K562 (cell line): ENCODE data around the gene RETN. TPM values are rescaled to one million over a fixed set of nuclear protein-coding genes. Genes with fewer than 3 reads are reported as not detected.
A peak's percentile ranks its signal among the peaks of the same experiment; 100 is the strongest.

Experiments used
- ATAC-seq: fragments of 200-7000 bp; cut with Tn5 transposase; 3 replicates; pipeline ENCODE4 v1.9.1; 2020; ENCODE audit warnings: moderate library complexity
- BruUV-seq: library from RNA; stranded (reverse); fragments of 400-500 nt; replicated peaks from 2 replicates; lab custom pipeline; 2021; lab: Mats Ljungman, UMichigan
- CTCF ChIA-PET: fragments of 300-600 bp; formaldehyde crosslinking; extraction: SDS; loops from one replicate; lab custom pipeline; 2021; ENCODE audit warnings: low intra/inter-chr PET ratio; lab: Yijun Ruan, JAX
- POLR2A ChIA-PET: fragments of 300-600, 350-650 bp; sonication (Branson Sonifier 250); formaldehyde crosslinking; extraction: SDS; loops from one replicate; lab custom pipeline; 2021; ENCODE audit warnings: antibody characterized with exemption, inconsistent platforms; lab: Yijun Ruan, JAX
- DNase-seq, 4 experiments: peaks; one replicate each; pipeline versions ENCODE4 v3.0.0 to v3.0.0-alpha.2; 2011 to 2018; ENCODE audit warnings: low spot score in 3 of 4, mixed read lengths in 3 of 4; ENCODE audit errors: extremely low read depth in 1 of 4
- FAIRE-seq: peaks from 2 replicates; lab custom pipeline; 2011; peaks lifted over from hg19 to GRCh38; lab: Jason Lieb, UNC
- H2AFZ ChIP-seq: 2 replicates; pipeline ENCODE4 v1.6.0; 2011; ENCODE audit warnings: low read depth, low read length, control low read depth, inconsistent platforms
- H3K27ac ChIP-seq: fragments of 200-600 bp; 3 replicates; pipeline ENCODE4 v1.8.0; 2011; ENCODE audit warnings: low read depth, mild to moderate bottlenecking, control low read depth, inconsistent platforms, low read length, moderate library complexity, mixed read lengths; ENCODE audit errors: extremely low read depth
- H3K27me3 ChIP-seq, 2 experiments: fragments of 300-600 bp in 1 of 2; 2 replicates in 1 of 2; 3 replicates in 1 of 2; pipeline versions ENCODE4 v1.6.0 to v1.8.0; 2011; ENCODE audit warnings: inconsistent platforms in 2 of 2, low read length in 2 of 2, mild to moderate bottlenecking in 1 of 2, mixed read lengths in 1 of 2, moderate library complexity in 1 of 2; ENCODE audit not compliant: control insufficient read depth in 2 of 2, insufficient read depth in 2 of 2
- H3K36me3 ChIP-seq: fragments of 300-600 bp; 3 replicates; pipeline ENCODE4 v1.8.0; 2011; ENCODE audit warnings: mild to moderate bottlenecking, low read length, inconsistent platforms; ENCODE audit not compliant: control insufficient read depth, insufficient read depth
- H3K4me1 ChIP-seq, 2 experiments: fragments of 200-600 bp in 1 of 2; replicated peaks in 1 of 2; 2 replicates in 1 of 2; 3 replicates in 1 of 2; pipeline versions ENCODE4 v1.5.1 to v1.8.0; 2011; ENCODE audit warnings: inconsistent platforms in 2 of 2, low read length in 2 of 2, mild to moderate bottlenecking in 1 of 2, mixed read lengths in 1 of 2, moderate library complexity in 1 of 2; ENCODE audit not compliant: control insufficient read depth in 2 of 2, insufficient read depth in 2 of 2
- H3K4me2 ChIP-seq: 2 replicates; pipeline ENCODE4 v1.6.1; 2011; ENCODE audit warnings: low read length, control low read depth, inconsistent platforms, mixed read lengths; ENCODE audit not compliant: insufficient read depth
- H3K4me3 ChIP-seq: fragments of 200-600 bp; sonication (generic), shearing (Covaris generic); 2 replicates; pipeline ENCODE4 v1.5.1; 2016; ENCODE audit warnings: control low read depth, inconsistent platforms
- H3K79me2 ChIP-seq: fragments of 200-600 bp; 3 replicates; pipeline ENCODE4 v1.8.0; 2011; ENCODE audit warnings: low read length, inconsistent platforms; ENCODE audit not compliant: control insufficient read depth, insufficient read depth
- H3K9ac ChIP-seq, 2 experiments: 2 replicates each; pipeline versions ENCODE4 v1.6.0 to v1.6.1; 2011; ENCODE audit warnings: low read depth in 2 of 2, low read length in 2 of 2, control low read depth in 1 of 2, inconsistent platforms in 1 of 2, mild to moderate bottlenecking in 1 of 2, mixed read lengths in 1 of 2; ENCODE audit not compliant: insufficient read depth in 1 of 2
- H3K9me1 ChIP-seq: one replicate; pipeline ENCODE4 v1.6.0; 2011; ENCODE audit warnings: inconsistent platforms, mild to moderate bottlenecking, low read length, moderate library complexity; ENCODE audit not compliant: control insufficient read depth, insufficient read depth
- H3K9me3 ChIP-seq: replicated peaks from 2 replicates; pipeline ENCODE4 v1.5.1; 2011; ENCODE audit warnings: low read depth, low read length, inconsistent platforms; ENCODE audit not compliant: control insufficient read depth, insufficient read depth
- H4K20me1 ChIP-seq: replicated peaks from 2 replicates; pipeline ENCODE4 v1.6.1; 2011; ENCODE audit warnings: low read length, inconsistent platforms, mixed read lengths; ENCODE audit not compliant: control insufficient read depth, insufficient read depth
- CBFA2T3 ChIP-seq: fragments of 450-650 bp; IDR thresholded peaks from 2 replicates; pipeline ENCODE4 v1.6.1; 2017
- CSDE1 ChIP-seq, 2 experiments: fragments of 450-650 bp; IDR thresholded peaks; 2 replicates each; pipeline ENCODE4 v1.6.1; 2016; ENCODE audit warnings: mild to moderate bottlenecking in 1 of 2
- MED1 ChIP-seq: sonication (generic); formaldehyde crosslinking; IDR thresholded peaks from 2 replicates; pipeline ENCODE4 v1.8.1; 2023; ENCODE audit warnings: missing genetic modification reagents, borderline replicate concordance
- MTA1 ChIP-seq: fragments of 450-650 bp; IDR thresholded peaks from 2 replicates; pipeline ENCODE4 v1.6.1; 2017; ENCODE audit warnings: borderline replicate concordance
- NFRKB ChIP-seq: fragments of 450-650 bp; IDR thresholded peaks from 2 replicates; pipeline ENCODE4 v1.6.1; 2016; ENCODE audit warnings: low read depth
- POLR2AphosphoS5 ChIP-seq: IDR thresholded peaks from 2 replicates; pipeline ENCODE4 v1.6.1; 2011; ENCODE audit warnings: mild to moderate bottlenecking, low read depth, low read length, moderate library complexity; ENCODE audit not compliant: control insufficient read depth, insufficient read depth
- POLR2G ChIP-seq: fragments of 200-400 bp; formaldehyde crosslinking; IDR thresholded peaks from 2 replicates; pipeline ENCODE4 v1.6.1; 2017; ENCODE audit warnings: low read depth, mild to moderate bottlenecking, antibody characterized with exemption, low read length, moderate library complexity
- RBFOX2 ChIP-seq: fragments of 200-400 bp; formaldehyde crosslinking; IDR thresholded peaks from 2 replicates; pipeline ENCODE4 v1.6.1; 2017; ENCODE audit warnings: low read depth, mild to moderate bottlenecking, low read length, moderate library complexity
- SP1 ChIP-seq: sonication (generic); formaldehyde crosslinking; IDR thresholded peaks from 2 replicates; pipeline ENCODE4 v1.8.1; 2022; ENCODE audit warnings: mild to moderate bottlenecking, missing genetic modification reagents
- TEAD4 ChIP-seq, 2 experiments: sonication (generic) in 1 of 2; formaldehyde crosslinking in 1 of 2; IDR thresholded peaks; 2 replicates each; pipeline versions ENCODE4 v1.6.1 to v1.8.0; 2012 to 2022; ENCODE audit warnings: borderline replicate concordance in 1 of 2, inconsistent platforms in 1 of 2, low read length in 1 of 2, mild to moderate bottlenecking in 1 of 2, missing genetic modification reagents in 1 of 2
- WGBS: fragments of 100-300 bp; shearing (Covaris generic); methylation state at CpG from one replicate; pipeline ENCODE4 v1.1.6; 2016; ENCODE audit warnings: low coverage, mixed read lengths; ENCODE audit not compliant: insufficient coverage; ENCODE audit errors: missing lambda C conversion rate; 5-methylcytosine and 5-hydroxymethylcytosine counted together
- in situ Hi-C: fragments of 300-500 bp; cut with MboI; formaldehyde crosslinking; loops from 4 replicates; pipeline ENCODE4 v1.15.0; 2018; ENCODE audit warnings: inconsistent platforms, mixed read lengths
- intact Hi-C: fragments of 100-400 bp; cut with micrococcal nuclease; formaldehyde crosslinking; loops from 2 replicates; pipeline ENCODE4 v1.14.2; 2022
- polyA plus RNA-seq, 8 experiments: library from polyadenylated mRNA; depleted of rRNA in 4 of 8; stranded (reverse) in 5 of 8; unstranded in 3 of 8; fragments of >200 nt; fragmentation: Nextera tagmentation in 2 of 8; fragmentation: Illumina TruSeq in 1 of 8; extraction: Ambion mirVana in 2 of 8; extraction: Trizol in 1 of 8; gene quantifications; 2 replicates each; pipeline versions ENCODE4 v1.2.1 to v1.2.3, GENCODE V29; 2011 to 2014; ENCODE audit warnings: inconsistent platforms in 1 of 8, missing spikeins in 1 of 8
- total RNA-seq, 7 experiments: library from RNA; depleted of rRNA in 6 of 7; stranded (reverse); fragments of >200 nt in 6 of 7; fragmentation: Illumina TruSeq in 2 of 7; extraction: Trizol in 2 of 7; gene quantifications; 2 replicates each; pipeline versions ENCODE4 v1.2.1 to v1.2.3, GENCODE V29; 2011 to 2021; ENCODE audit warnings: low replicate concordance in 1 of 7
- TF ChIP-seq, protein P1 (sequence below): fragments of 250-450 bp; sonication (Bioruptor Pico); IDR thresholded peaks from 2 replicates; pipeline ENCODE4 v1.5.0; 2021
- TF ChIP-seq, protein P2 (sequence below): fragments of 250-450 bp; sonication (Bioruptor Pico); IDR thresholded peaks from 2 replicates; pipeline ENCODE4 v1.4.0; 2020
- TF ChIP-seq, protein P3 (sequence below): fragments of 450-650 bp; formaldehyde crosslinking; IDR thresholded peaks from 2 replicates; pipeline ENCODE4 v1.4.0; 2020; ENCODE audit warnings: mild to moderate bottlenecking, mixed read lengths

Gene RETN
- total and polyA plus RNA-seq, 9 of the 15 experiments (the other 6 are each of a cell fraction or from before 2014, with no cell fraction given): not detected

DNA sequence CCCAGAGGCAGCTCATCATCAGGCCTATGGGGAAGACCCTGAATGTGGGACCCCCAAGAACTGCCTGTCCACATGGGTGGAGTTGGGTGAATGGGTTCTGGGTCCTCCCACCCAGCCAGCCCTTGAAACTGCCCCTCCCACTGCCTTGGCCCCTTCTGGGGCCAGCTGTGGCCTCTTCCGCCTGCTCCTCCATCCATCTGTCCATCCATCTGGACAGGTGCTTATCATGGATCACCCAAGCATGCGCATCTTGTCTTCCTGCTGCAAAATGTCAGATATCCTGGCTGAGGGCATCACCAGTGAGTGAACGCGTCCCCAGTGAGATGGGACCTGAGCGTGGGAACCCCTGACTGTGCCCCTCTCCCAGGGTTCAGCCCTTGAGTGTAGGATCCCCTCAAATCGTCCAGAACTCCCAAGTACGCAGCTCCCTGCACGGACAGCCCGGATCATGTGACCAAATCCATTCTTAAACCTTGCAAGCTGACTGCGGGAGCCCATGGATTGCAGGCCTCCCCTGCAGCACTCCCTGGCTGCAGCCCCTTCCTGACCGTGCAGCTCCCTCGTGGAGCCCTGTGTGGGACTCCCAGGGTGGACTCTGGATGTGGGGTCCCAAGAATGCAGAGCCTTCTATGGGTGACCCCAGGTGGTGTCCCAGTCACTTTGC lies 29.9 kb upstream of the RETN start:
- H3K36me3 ChIP-seq: peaks cover 48% of the 10 kb centered on the region; the same call in 2 of the 3 replicates
- peaks cover 15 to 62% of the 10 kb centered on the region in 2 experiments; a peak in 4 of 5 replicates for H3K4me1 ChIP-seq
- ChIA-PET POLR2A (interaction anchor here (1.6 to 2.0 kb wide), 3 partner anchors 10 to 71 kb away, joined by 6 to 18 read pairs (median 7); no protein-coding TSS in a partner anchor), CTCF (no interaction called here)
- intact Hi-C loops: no loop called here
- peaks cover 40% of the 10 kb centered on the region for H3K79me2 ChIP-seq
- no peaks in the 10 kb centered on the region; a peak in 1 of 5 replicates for H3K27me3 ChIP-seq
- H3K4me2 ChIP-seq: no peak overlapping the region
- no peak overlapping the region for H2AFZ ChIP-seq
- H3K27ac ChIP-seq: no peak overlapping the region
- H3K9me3 ChIP-seq: peaks cover 6% of the 10 kb centered on the region; the same call in 1 of the 2 replicates
- ATAC-seq: no peak
- no peak overlapping the region for H3K4me3 ChIP-seq
- WGBS: 80% methylated on average over 10 of the region's 12 CpGs
- in situ Hi-C loops: no loop called here
- DNase-seq: no peak
- FAIRE-seq: no peak
- no TSS peak for BruUV-seq
- H3K9me1 ChIP-seq: no peaks in the 10 kb centered on the region
- H3K9ac ChIP-seq: peak overlapping the region in 1 of 2 experiments; percentile 43; a peak in 2 of 4 replicates
- peaks cover 21% of the 10 kb centered on the region for H4K20me1 ChIP-seq
- TF ChIP-seq NFRKB: no peak
- peak; percentile 29; the same call in 1 of the 2 replicates for TF ChIP-seq POLR2G
- no peak for TF ChIP-seq CSDE1 (IDR thresholded peaks at IDR 0.05)
- no peak for TF ChIP-seq SP1
- no peak for TF ChIP-seq MED1 (CRISPR knock-in tag)
- peak; percentile 49 for TF ChIP-seq TEAD4 (IDR thresholded peaks at IDR 0.05; ENCODE audit: low read length)
- no peak for TF ChIP-seq TEAD4 (CRISPR knock-in tag; IDR thresholded peaks at IDR 0.05; ENCODE audit: borderline replicate concordance)
- peak; percentile 63 for TF ChIP-seq CBFA2T3
- TF ChIP-seq, protein P1, sequence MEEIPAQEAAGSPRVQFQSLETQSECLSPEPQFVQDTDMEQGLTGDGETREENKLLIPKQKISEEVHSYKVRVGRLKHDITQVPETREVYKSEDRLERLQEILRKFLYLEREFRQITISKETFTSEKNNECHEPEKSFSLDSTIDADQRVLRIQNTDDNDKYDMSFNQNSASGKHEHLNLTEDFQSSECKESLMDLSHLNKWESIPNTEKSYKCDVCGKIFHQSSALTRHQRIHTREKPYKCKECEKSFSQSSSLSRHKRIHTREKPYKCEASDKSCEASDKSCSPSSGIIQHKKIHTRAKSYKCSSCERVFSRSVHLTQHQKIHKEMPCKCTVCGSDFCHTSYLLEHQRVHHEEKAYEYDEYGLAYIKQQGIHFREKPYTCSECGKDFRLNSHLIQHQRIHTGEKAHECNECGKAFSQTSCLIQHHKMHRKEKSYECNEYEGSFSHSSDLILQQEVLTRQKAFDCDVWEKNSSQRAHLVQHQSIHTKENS: no peak
- TF ChIP-seq, protein P2, sequence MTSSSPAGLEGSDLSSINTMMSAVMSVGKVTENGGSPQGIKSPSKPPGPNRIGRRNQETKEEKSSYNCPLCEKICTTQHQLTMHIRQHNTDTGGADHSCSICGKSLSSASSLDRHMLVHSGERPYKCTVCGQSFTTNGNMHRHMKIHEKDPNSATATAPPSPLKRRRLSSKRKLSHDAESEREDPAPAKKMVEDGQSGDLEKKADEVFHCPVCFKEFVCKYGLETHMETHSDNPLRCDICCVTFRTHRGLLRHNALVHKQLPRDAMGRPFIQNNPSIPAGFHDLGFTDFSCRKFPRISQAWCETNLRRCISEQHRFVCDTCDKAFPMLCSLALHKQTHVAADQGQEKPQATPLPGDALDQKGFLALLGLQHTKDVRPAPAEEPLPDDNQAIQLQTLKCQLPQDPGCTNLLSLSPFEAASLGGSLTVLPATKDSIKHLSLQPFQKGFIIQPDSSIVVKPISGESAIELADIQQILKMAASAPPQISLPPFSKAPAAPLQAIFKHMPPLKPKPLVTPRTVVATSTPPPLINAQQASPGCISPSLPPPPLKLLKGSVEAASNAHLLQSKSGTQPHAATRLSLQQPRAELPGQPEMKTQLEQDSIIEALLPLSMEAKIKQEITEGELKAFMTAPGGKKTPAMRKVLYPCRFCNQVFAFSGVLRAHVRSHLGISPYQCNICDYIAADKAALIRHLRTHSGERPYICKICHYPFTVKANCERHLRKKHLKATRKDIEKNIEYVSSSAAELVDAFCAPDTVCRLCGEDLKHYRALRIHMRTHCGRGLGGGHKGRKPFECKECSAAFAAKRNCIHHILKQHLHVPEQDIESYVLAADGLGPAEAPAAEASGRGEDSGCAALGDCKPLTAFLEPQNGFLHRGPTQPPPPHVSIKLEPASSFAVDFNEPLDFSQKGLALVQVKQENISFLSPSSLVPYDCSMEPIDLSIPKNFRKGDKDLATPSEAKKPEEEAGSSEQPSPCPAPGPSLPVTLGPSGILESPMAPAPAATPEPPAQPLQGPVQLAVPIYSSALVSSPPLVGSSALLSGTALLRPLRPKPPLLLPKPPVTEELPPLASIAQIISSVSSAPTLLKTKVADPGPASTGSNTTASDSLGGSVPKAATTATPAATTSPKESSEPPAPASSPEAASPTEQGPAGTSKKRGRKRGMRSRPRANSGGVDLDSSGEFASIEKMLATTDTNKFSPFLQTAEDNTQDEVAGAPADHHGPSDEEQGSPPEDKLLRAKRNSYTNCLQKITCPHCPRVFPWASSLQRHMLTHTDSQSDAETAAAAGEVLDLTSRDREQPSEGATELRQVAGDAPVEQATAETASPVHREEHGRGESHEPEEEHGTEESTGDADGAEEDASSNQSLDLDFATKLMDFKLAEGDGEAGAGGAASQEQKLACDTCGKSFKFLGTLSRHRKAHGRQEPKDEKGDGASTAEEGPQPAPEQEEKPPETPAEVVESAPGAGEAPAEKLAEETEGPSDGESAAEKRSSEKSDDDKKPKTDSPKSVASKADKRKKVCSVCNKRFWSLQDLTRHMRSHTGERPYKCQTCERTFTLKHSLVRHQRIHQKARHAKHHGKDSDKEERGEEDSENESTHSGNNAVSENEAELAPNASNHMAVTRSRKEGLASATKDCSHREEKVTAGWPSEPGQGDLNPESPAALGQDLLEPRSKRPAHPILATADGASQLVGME: no peak
- no peak for TF ChIP-seq MTA1
- peak; percentile 35; the same call in 1 of the 2 replicates for TF ChIP-seq RBFOX2
- 0 out of 2 replicates have a peak, but pooled peaks have one; percentile 17 for TF ChIP-seq POLR2AphosphoS5
- TF ChIP-seq, protein P3, sequence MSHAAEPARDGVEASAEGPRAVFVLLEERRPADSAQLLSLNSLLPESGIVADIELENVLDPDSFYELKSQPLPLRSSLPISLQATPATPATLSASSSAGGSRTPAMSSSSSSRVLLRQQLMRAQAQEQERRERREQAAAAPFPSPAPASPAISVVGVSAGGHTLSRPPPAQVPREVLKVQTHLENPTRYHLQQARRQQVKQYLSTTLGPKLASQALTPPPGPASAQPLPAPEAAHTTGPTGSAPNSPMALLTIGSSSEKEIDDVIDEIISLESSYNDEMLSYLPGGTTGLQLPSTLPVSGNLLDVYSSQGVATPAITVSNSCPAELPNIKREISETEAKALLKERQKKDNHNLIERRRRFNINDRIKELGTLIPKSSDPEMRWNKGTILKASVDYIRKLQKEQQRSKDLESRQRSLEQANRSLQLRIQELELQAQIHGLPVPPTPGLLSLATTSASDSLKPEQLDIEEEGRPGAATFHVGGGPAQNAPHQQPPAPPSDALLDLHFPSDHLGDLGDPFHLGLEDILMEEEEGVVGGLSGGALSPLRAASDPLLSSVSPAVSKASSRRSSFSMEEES (CRISPR knock-in tag): peak; percentile 29
